Amniotic stem cell (primary cell): ENCODE results near the gene PADI2.
A peak's percentile ranks its signal among the peaks of the same experiment; 100 is the strongest.

Experiments used
- DNase-seq: peaks from one replicate; lab custom pipeline; 2025; lab: John Stamatoyannopoulos, UW

The PADI2 gene

GRCh38 chr1:17119076-17119772 lies at the start of gene PADI2:
Gene PADI2, minus strand, starts transcription at chr1:17119451. Its CDS starts 80 bp downstream, at chr1:17119371.
- DNase-seq, result no peak

DNA sequence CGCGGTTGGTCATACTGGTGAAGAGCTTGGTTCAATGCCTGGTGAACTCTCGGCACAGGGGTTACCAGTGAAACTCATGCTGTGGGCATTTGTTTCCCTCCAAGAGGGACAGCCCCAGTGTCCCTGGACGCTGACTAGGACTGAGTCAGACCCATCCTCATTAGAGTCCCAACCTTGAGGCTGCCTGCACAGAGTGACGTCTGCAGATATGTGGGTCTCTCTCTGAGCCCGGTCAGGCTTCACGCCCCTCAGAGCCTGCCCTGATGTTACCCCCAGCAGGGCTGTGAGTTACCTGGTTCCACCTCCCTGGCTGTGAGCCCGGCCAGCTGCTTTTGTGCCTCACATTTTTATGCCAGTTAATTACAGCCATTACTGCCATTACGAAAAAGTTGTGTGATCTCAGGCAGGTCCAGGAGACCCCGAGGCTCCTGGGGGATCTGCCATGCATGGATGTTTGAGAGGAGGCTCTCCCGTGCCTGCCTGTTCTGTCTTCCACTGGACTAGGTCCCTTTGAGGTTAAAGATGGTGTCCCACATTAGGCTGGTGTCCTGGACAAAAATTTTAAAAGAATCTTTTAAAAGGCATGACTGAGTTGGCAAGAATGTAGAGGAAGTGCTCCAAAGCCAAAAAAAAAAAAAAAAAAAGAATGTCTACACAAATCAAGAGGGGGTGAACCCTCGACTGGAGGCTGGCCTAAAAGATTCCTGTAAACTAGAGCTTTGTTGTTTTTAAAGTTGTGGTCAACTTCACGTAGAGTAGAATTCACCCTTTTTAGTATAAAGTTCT lies 49.0 kb upstream of the PADI2 start:
- DNase-seq, result peak; percentile 44

- DNase-seq, result no peak
These were observed 48.5 kb upstream of the PADI2 start for GRCh38 chr1:17167786-17168090.

DNA sequence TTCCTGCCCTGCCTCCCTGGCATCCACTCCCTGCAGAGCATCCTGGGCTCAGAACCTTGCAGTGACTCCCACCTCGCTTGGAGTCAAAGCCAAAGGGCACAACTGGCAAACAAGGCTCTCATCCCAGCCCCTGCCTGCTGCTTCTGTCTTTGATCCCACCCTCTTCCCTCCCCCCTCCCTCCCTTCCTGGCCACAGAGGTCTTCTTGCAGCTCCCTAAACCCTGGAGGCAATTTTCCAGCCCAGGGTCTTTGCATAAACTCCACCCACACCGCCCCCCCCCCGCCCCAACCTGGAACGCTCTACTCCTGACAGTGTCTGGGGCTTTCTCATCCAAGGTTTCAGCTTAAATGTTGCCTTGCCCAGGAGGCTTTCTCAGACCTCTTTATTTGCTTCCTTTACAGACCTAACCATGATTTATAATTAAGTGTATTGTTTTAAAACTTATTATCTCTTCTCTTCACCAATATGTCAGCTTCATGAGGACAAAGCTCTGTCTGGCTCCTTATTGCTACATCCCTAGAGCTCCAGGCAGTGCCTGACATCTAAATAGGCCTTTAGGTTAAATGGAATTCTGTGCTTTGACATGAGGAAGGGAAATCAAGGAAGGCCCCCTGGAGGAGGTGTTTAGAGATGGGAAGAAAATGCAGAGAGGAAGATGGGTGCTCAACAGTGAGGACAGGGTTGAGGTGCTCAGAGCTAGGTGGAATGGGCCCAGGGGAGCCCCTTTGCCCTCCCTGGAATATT lies 48.0 kb upstream of the PADI2 start:
- no peak for DNase-seq

DNA sequence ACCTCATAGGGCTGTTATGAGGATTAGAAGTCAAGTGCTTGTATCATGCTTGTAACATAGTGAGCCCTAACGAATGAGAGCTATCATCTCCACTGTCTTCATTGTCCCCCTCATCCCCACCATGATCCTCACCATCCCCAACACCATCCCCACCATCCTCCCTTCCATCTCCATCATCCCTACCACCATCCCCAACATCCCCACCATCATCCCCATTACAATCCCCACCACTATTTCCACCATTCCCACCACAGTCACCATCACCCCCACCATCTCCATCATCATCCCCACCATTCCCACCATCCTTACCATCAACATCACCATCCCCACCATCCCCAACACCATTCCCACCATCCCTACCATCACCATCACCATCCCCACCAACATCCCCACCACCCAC lies 46.6 kb upstream of the PADI2 start:
- no peak for DNase-seq

DNA sequence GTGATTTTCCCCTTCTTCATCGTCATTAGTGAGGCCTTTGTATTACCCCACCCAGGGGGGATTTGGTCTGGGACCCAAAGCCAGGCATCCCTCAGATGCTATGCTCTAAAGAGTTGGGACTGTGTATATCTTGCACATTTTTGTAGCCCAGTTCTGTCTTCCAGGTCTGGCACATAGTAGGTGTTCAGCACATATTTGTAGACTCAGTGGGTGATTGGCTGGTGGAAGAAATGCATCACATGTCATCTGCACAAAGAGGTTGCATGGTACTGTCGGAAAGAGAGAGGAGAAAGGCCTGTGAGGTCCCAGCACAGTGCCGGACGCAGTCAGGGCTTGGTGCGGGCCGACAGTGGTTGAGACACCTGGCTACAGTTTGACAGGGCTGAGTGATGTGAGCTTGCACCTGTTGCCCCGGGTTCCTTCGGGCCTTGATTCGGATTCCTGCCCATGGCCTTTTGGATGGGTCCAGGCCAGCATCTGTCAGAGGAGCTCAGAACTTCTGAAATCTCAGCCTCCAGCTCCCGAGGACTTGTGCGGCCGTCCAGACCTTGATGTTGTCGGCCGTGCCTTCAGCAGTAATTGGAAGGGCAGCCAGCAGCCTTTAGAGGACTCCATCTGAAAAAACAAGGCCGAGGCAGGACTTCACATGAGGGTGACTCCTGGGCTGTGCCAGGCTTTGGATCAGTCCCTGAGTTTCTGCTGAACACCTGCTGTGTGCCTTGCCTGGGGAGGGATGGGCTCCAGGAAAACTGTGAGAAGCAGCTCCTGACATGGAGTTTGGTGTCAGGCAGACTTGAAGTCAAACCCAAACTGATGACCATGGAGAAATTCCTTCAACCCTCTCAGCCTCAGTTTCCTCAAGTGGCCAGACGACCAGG lies 44.8 kb upstream of the PADI2 start:
- DNase-seq, result no peak

DNA sequence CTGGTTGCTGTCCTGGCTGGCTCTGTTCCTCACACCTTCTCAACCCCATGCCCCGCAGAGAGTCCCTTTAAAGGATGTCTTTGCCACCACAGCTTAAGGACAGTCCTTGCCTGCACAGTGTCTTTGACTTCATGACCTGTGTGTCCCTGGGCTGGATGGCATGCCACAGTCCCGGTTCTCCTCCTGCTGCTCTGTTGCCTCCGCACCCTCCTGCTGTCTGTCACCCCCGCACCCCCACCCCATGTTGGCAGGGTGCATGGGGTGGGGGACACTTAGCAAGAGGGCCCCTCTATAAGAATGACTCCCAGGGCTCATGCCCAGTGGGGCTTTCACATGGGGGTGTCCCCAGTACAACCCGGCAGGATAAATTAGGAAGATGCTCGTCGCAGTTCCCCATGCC lies 44.1 kb upstream of the PADI2 start:
- DNase-seq, result no peak

GRCh38 chr1:17162941-17163340 lies 43.7 kb upstream of the PADI2 start:
- no peak for DNase-seq

DNA sequence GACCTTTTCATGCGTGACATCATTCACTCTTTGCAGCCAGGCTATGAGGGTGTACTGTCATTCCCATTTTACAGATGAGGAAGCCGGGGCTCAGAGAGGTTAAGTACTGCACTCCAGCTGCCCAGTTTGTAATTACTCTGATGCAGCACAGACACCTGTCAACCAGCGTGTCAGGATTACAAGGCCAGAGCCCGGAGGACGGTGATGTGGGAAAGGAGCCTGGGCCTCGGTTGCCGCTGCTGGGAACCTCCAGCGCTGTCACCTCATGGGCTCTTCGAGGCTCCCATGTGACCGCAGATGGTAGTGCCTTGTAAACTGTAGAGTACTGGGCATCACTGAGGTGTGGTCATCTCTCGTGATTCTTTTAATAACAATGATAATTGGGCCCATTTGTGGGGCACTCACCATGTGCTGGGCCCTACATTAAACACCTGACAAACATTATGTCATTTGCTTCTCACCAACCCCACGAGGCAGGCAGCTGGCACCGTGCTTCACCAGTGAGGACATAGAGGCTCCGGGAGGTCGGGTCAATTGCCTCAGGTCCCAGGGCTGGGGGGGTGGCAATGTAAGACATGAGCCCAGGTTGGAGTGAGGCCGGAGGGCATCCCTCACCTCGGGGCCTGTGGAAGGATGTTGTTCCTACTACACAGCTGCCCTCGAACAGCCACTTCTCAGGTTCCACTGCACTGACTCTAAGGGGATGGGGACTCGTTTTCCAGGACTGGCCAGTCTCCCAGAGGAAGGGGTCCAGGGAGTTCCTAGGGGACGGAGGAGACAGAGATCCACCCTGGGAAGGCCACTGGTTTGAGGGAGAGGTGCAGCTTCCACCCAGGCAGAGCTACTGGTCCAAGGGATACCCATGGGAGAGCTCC lies 42.9 kb upstream of the PADI2 start:
- DNase-seq, result no peak

GRCh38 chr1:17161137-17161740 lies 42.0 kb upstream of the PADI2 start:
- DNase-seq, result no peak

- no peak for DNase-seq
These were observed 39.7 kb upstream of the PADI2 start for GRCh38 chr1:17158961-17159360.

- DNase-seq, result no peak
These were observed 36.9 kb upstream of the PADI2 start for GRCh38 chr1:17156108-17156507.

DNA sequence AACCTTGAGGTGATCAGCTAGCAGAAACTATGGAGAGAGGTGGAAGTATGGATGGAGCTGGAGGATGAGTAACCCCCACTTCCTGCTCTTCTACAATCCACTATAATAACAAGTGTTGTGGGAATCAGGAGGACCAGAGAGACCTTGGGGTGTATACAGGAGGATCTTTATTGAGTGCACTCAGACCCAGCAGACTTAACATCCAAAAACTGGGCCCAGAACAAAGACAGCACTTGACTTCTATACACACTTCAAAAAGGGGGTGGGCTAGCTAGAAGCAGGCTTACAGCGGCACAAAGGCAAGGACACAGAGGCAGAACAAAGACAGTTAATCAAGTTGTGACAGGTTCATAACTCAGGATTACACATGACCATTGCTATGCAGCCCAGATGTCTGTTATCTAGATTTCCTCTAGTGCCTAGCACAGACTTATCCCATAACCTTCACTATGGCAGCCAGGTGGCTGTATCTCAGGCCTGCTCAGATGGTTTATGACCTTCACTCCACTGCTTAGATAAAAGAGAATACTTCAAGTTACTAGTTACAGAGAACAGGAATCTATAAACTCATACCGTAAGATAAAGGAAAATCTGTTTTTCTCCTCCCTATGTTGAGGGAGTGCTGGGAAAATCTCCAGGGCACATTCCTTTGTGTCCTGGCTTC lies 36.1 kb upstream of the PADI2 start:
- DNase-seq, result no peak

- DNase-seq, result no peak
These were observed 30.5 kb upstream of the PADI2 start for GRCh38 chr1:17149771-17150170.

GRCh38 chr1:17148950-17149608 lies 29.8 kb upstream of the PADI2 start:
- no peak for DNase-seq

DNA sequence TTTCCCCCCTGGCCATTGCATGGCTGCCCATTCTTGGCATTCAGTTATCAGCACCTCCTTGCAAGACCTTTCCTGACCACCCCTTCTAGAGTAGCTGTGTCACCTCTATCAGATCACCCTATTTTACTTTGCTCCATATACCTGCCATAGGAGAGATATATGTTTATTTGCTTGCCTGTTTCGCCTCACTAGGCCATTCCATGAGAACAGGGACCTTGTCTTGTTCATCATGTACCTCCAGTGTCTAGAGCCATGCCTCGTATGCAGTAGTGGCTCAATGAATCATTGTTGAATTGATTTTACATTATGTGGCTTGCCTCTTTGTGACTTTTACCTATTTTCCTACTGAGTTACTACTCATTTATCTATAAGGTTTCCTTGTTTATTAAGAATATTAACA lies 26.4 kb upstream of the PADI2 start:
- no peak for DNase-seq

DNA sequence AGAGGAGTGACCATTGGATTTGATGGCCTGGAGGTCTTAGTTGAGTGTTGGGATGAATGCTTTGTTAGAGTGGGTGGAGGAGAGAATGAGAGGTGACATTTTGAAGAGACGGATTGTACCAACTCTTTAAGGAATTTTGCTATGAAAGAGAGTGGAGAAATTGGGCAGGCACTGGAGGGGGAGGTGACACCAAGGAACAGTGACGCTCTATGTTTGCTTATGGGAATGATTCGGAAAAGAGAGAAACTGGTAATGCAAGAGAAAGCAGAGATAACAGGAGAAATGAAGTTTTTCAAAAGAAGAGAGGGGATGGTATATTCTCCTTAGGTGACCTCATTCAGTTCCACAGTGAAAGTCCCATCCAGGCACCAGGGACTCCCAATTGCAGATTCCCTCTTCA lies 24.5 kb upstream of the PADI2 start:
- DNase-seq, result no peak

GRCh38 chr1:17141441-17142197 lies 22.4 kb upstream of the PADI2 start:
- DNase-seq, result no peak

- no peak for DNase-seq
These were observed 21.0 kb upstream of the PADI2 start for GRCh38 chr1:17140279-17140678.
